Spleen (tissue), 11 donors: ENCODE results near the gene WAS. TPM values are rescaled to one million over a fixed set of nuclear protein-coding genes. Genes with fewer than 3 reads are reported as not detected.

Experiments
- DNase-seq: peaks from one replicate; pipeline ENCODE4 v3.0.0-alpha.2; 2020
- H3K27ac ChIP-seq, 8 donors: fragments of 200-600 bp; sonication (generic) in 7 of 8; 1 replicate in 4 of 8; 2 replicates in 4 of 8; pipeline versions ENCODE4 v1.5.0 to v1.8.0; 2016 to 2021; ENCODE audit warnings: inconsistent platforms in 4 of 8, mild to moderate bottlenecking in 4 of 8, moderate library complexity in 1 of 8
- H3K27me3 ChIP-seq, 7 donors: fragments of 200-600 bp; sonication (generic) in 6 of 7; replicated peaks in 1 of 7; 1 replicate in 4 of 7; 2 replicates in 3 of 7; pipeline versions ENCODE4 v1.5.0 to v1.8.0; 2016 to 2021; ENCODE audit warnings: inconsistent platforms in 3 of 7, mild to moderate bottlenecking in 1 of 7
- H3K36me3 ChIP-seq, 6 donors: fragments of 200-600 bp; sonication (generic) in 5 of 6; 1 replicate in 4 of 6; 2 replicates in 2 of 6; pipeline versions ENCODE4 v1.5.0 to v1.8.0; 2016 to 2021; ENCODE audit warnings: inconsistent platforms in 2 of 6
- H3K4me1 ChIP-seq, 6 donors: fragments of 200-600 bp; sonication (generic) in 5 of 6; 1 replicate in 3 of 6; 2 replicates in 3 of 6; pipeline versions ENCODE4 v1.5.0 to v1.8.0; 2016 to 2021; ENCODE audit warnings: inconsistent platforms in 3 of 6
- H3K4me3 ChIP-seq, 8 donors: fragments of 200-600 bp; sonication (generic) in 7 of 8; 1 replicate in 4 of 8; 2 replicates in 4 of 8; pipeline versions ENCODE4 v1.5.0 to v1.8.0; 2016 to 2021; ENCODE audit warnings: inconsistent platforms in 4 of 8, mild to moderate bottlenecking in 4 of 8, moderate library complexity in 2 of 8
- H3K9me3 ChIP-seq, 8 donors: fragments of 200-600 bp; sonication (generic) in 7 of 8; 1 replicate in 4 of 8; 2 replicates in 4 of 8; pipeline versions ENCODE4 v1.5.0 to v1.8.0; 2016 to 2021; ENCODE audit warnings: inconsistent platforms in 4 of 8
- POLR2A ChIP-seq, 3 donors: fragments of 450-650 bp; IDR thresholded peaks; one replicate each; pipeline ENCODE4 v1.5.1; 2017; ENCODE audit warnings: antibody characterized with exemption in 3 of 3, mild to moderate bottlenecking in 1 of 3
- POLR2AphosphoS5 ChIP-seq, 3 donors: sonication (generic); formaldehyde crosslinking; IDR thresholded peaks; one replicate each; pipeline ENCODE4 v1.5.1; 2017; ENCODE audit warnings: antibody characterized with exemption in 3 of 3
- whole genome bisulfite sequencing, 5 donors: extraction: QIAGEN DNeasy Blood & Tissue Kit in 3 of 5; methylation state at CpG; one replicate each; pipeline versions ENCODE4 v1.1.5 to v1.1.7; 2013 to 2018; 5-methylcytosine and 5-hydroxymethylcytosine counted together
- intact Hi-C: fragments of 100-400 bp; cut with DNase I; formaldehyde crosslinking; loops from one replicate; pipeline ENCODE4 v1.15.0; 2023; ENCODE audit warnings: low total_unique reads
- polyA plus RNA-seq, 3 donors: library from polyadenylated mRNA; stranded (reverse); fragments of 200-250 nt; gene quantifications; one replicate each; pipeline ENCODE4 v1.2.1, GENCODE V29; 2013
- total RNA-seq, 7 donors: library from RNA; depleted of rRNA in 3 of 7; stranded (reverse); fragments of >200 nt in 3 of 7; fragmentation: NEBNext Ultra II Directional in 4 of 7; extraction: Animal tissue kit (Norgen Biotek cat#: 25700) in 4 of 7; gene quantifications; one replicate each; pipeline versions ENCODE4 v1.1.0 to v1.2.1, GENCODE V29; 2016 to 2021
- TF ChIP-seq, protein P1 (sequence below), 11 experiments: fragments of 200-600 bp in 7 of 11; fragments of 450-650 bp in 4 of 11; sonication (generic) in 4 of 11; IDR thresholded peaks in 8 of 11; conservative IDR thresholded peaks in 3 of 11; 1 replicate in 7 of 11; 2 replicates in 4 of 11; pipeline versions ENCODE4 v1.4.0 to v1.8.0; 2016 to 2021; ENCODE audit warnings: antibody characterized with exemption in 11 of 11, inconsistent platforms in 4 of 11, mild to moderate bottlenecking in 1 of 11
- donor health status: healthy with polysubstance abuse.
- donor health status: DM: no; HTN: no; CAD: no; lungs with moderate emphysema.
- donor health status: DM: no; HTN: no; CAD: no.
- donor health status: Bipolar disorder and iron deficiency.
- donor health status: healthy.
- donor health status: DM: no; HTN: no; CAD: no.
- donor health status: DM: yes; HTN: yes; CAD: no.

WAS gene
- total and polyA plus RNA-seq, 10 donors: 53.5 to 169 (median 102) TPM

DNA sequence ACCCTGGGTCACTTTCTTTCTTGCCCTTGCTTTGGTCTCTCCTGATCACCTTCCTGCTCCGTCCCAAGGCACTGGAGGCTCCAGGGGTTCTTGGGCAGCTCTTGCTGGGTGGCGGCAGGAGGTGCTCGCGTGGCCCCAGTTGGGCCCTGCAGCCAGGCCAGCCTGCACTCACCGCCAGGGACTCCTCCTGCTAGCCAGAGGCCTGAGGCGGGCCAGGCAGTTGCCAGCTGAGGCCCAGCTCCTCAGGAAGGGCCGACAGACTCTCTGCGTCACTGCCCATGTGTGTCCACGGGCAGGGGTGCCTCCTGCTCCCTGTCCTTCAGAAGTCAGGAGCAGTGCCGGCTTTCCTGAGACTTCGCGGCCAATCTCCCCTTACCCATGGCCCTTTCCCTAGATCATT, 22.3 kb downstream of the WAS start:
- Histone ChIP-seq H3K4me3 (no peak overlapping the region), H3K4me1 (peaks cover 0 to 13% (median 2%) of the 10 kb centered on the region in 6 donors), H3K27ac (no peak overlapping the region), H3K36me3 (peaks cover 0 to 79% (median 4%) of the 10 kb centered on the region in 6 donors), H3K27me3 (no peaks in the 10 kb centered on the region), H3K9me3 (no peaks in the 10 kb centered on the region)
- TF ChIP-seq, protein P1, sequence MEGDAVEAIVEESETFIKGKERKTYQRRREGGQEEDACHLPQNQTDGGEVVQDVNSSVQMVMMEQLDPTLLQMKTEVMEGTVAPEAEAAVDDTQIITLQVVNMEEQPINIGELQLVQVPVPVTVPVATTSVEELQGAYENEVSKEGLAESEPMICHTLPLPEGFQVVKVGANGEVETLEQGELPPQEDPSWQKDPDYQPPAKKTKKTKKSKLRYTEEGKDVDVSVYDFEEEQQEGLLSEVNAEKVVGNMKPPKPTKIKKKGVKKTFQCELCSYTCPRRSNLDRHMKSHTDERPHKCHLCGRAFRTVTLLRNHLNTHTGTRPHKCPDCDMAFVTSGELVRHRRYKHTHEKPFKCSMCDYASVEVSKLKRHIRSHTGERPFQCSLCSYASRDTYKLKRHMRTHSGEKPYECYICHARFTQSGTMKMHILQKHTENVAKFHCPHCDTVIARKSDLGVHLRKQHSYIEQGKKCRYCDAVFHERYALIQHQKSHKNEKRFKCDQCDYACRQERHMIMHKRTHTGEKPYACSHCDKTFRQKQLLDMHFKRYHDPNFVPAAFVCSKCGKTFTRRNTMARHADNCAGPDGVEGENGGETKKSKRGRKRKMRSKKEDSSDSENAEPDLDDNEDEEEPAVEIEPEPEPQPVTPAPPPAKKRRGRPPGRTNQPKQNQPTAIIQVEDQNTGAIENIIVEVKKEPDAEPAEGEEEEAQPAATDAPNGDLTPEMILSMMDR (IDR thresholded peaks at IDR 0.05 in 8 of 11, conservative IDR thresholded peaks at IDR 0.05 in 3 of 11): no peak
- peak in 1 of 3 donors; percentile 7 for TF ChIP-seq POLR2AphosphoS5 (IDR thresholded peaks at IDR 0.05)
- 88 to 98% (median 97%) methylated on average over 9 to 12 of the region's 12 CpGs for WGBS, 5 donors
- DNase-seq: no peak
- intact Hi-C loops: no loop called here

GRCh38 chrX:48709522-48710112, 26.0 kb downstream of the WAS start:
- no peaks in the 10 kb centered on the region for H3K9me3 ChIP-seq
- intact Hi-C loops: no loop called here
- DNase-seq: no peak
- no peaks in the 10 kb centered on the region for H3K27me3 ChIP-seq
- no peaks in the 10 kb centered on the region for H3K4me1 ChIP-seq
- WGBS, 5 donors: 84 to 99% (median 92%) methylated on average over 5 to 7 of the region's 7 CpGs
- H3K4me3 ChIP-seq: no peak overlapping the region
- peaks cover 0 to 44% (median 0%) of the 10 kb centered on the region in 6 donors for H3K36me3 ChIP-seq
- TF ChIP-seq POLR2AphosphoS5 (IDR thresholded peaks at IDR 0.05) (no peak), POLR2A (IDR thresholded peaks at IDR 0.05) (no peak)
- TF ChIP-seq, protein P1 (IDR thresholded peaks at IDR 0.05 in 8 of 11, conservative IDR thresholded peaks at IDR 0.05 in 3 of 11): no peak
- peak overlapping the region in 1 of 8 donors; percentile 33 for H3K27ac ChIP-seq

GRCh38 chrX:48711162-48711928, 27.7 kb downstream of the WAS start:
- Histone ChIP-seq H3K36me3 (peaks cover 0 to 27% (median 0%) of the 10 kb centered on the region in 6 donors), H3K9me3 (no peaks in the 10 kb centered on the region), H3K27me3 (no peaks in the 10 kb centered on the region), H3K4me1 (no peaks in the 10 kb centered on the region), H3K4me3 (no peak overlapping the region), H3K27ac (peak overlapping the region in 4 of 8 donors; percentile 43 to 81 (median 76))
- intact Hi-C loops: no loop called here
- TF ChIP-seq POLR2AphosphoS5 (IDR thresholded peaks at IDR 0.05) (no peak), POLR2A (IDR thresholded peaks at IDR 0.05) (no peak)
- TF ChIP-seq, protein P1 (IDR thresholded peaks at IDR 0.05 in 8 of 11, conservative IDR thresholded peaks at IDR 0.05 in 3 of 11): no peak
- WGBS, 5 donors: 63 to 93% (median 73%) methylated on average over 3 to 9 of the region's 9 CpGs
- DNase-seq: no peak

DNA sequence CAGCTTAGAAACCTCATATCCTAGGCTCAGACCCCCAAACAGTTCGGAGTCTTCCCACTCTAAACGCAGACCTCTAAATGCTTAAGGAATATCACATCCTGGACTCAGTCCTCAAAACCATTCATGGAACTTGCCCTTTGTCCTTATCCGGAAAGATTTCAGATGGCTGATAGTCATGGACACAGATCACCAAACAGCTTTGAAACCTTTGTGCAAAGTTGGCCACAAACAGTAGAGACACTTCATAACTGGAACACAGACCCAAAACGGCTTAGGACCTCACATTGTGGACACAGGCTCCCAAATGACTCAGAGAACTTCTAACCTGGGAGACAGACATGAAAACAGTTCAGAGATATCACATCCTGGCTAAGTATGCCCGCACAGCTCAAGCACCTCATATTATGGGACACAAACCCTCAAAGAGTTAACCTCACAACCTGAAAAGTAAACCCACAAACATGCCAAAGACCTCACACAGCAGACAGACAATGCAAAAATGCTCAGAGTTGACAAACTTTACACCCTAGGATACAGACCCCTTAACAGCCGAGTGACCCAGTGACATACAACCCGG, 28.4 kb downstream of the WAS start:
- Histone ChIP-seq H3K9me3 (no peaks in the 10 kb centered on the region), H3K36me3 (peaks cover 0 to 20% (median 0%) of the 10 kb centered on the region in 6 donors), H3K27ac (peak overlapping the region in 5 of 8 donors; percentile 34 to 81 (median 75)), H3K4me1 (no peaks in the 10 kb centered on the region), H3K4me3 (no peak overlapping the region), H3K27me3 (no peaks in the 10 kb centered on the region)
- DNase-seq: no peak
- WGBS, 5 donors: 77 to 92% (median 87%) methylated on average over 7 of the region's 7 CpGs
- TF ChIP-seq POLR2A (IDR thresholded peaks at IDR 0.05) (no peak), POLR2AphosphoS5 (IDR thresholded peaks at IDR 0.05) (no peak)
- TF ChIP-seq, protein P1 (IDR thresholded peaks at IDR 0.05 in 8 of 11, conservative IDR thresholded peaks at IDR 0.05 in 3 of 11): no peak
- intact Hi-C loops: no loop called here
